MCF 10A (cell line): ENCODE results near the gene PTPRN2. TPM values are rescaled to one million over a fixed set of nuclear protein-coding genes. Genes with fewer than 3 reads are reported as not detected.

Experiments used
- BruUV-seq: library from RNA; stranded (reverse); fragments of 400-500 nt; replicated peaks from 2 replicates; lab custom pipeline; 2021; lab: Mats Ljungman, UMichigan
- CTCF ChIA-PET: fragments of 300-600 bp; sonication (Branson Sonifier 250); formaldehyde crosslinking; extraction: SDS; loops from one replicate; lab custom pipeline; 2021; ENCODE audit warnings: antibody characterized with exemption, inconsistent platforms; lab: Yijun Ruan, JAX
- POLR2A ChIA-PET: fragments of 300-600, 350-650 bp; sonication (Branson Sonifier 250); formaldehyde crosslinking; extraction: SDS; loops from one replicate; lab custom pipeline; 2020; ENCODE audit warnings: antibody characterized with exemption, inconsistent platforms; lab: Yijun Ruan, JAX
- DNase-seq: peaks from one replicate; pipeline ENCODE4 v3.0.0-alpha.2; 2018; ENCODE audit not compliant: unreplicated experiment
- H3K27ac Mint-ChIP-seq: one replicate; pipeline ENCODE4 v1.8.0; 2022; ENCODE audit warnings: mild to moderate bottlenecking, low read depth, mixed read lengths; ENCODE audit not compliant: unreplicated experiment
- H3K27me3 Mint-ChIP-seq: one replicate; pipeline ENCODE4 v1.8.0; 2022; ENCODE audit warnings: mixed read lengths; ENCODE audit not compliant: insufficient read depth, unreplicated experiment
- H3K36me3 Mint-ChIP-seq: one replicate; pipeline ENCODE4 v1.8.0; 2022; ENCODE audit warnings: mild to moderate bottlenecking, moderate library complexity, mixed read lengths; ENCODE audit not compliant: insufficient read depth, unreplicated experiment
- H3K4me1 Mint-ChIP-seq: one replicate; pipeline ENCODE4 v1.8.0; 2022; ENCODE audit warnings: mixed read lengths; ENCODE audit not compliant: insufficient read depth, unreplicated experiment
- H3K4me3 Mint-ChIP-seq: one replicate; pipeline ENCODE4 v1.8.0; 2022; ENCODE audit warnings: mild to moderate bottlenecking, moderate library complexity, mixed read lengths; ENCODE audit not compliant: unreplicated experiment
- H3K9me3 Mint-ChIP-seq: one replicate; pipeline ENCODE4 v1.8.0; 2022; ENCODE audit warnings: mixed read lengths; ENCODE audit not compliant: unreplicated experiment
- CTCF ChIP-seq: fragments of 200-600 bp; IDR thresholded peaks from one replicate; pipeline ENCODE4 v1.8.0; 2022; ENCODE audit warnings: antibody characterized with exemption, mild to moderate bottlenecking; ENCODE audit not compliant: unreplicated experiment
- intact Hi-C: fragments of 100-400 bp; cut with micrococcal nuclease; formaldehyde crosslinking; loops from 2 replicates; pipeline ENCODE4 v1.14.1; 2022
- total RNA-seq: library from RNA; stranded (reverse); gene quantifications from 2 replicates; pipeline ENCODE4 v1.2.3, GENCODE V29; 2022

The PTPRN2 gene
- total RNA-seq, 1 experiment from 2014 or later: 4.5 TPM

- no peaks in the 10 kb centered on the region for H3K36me3 Mint-ChIP-seq
- no TSS peak for BruUV-seq
- no peak for TF ChIP-seq CTCF
- no peak for DNase-seq
- H3K27me3 Mint-ChIP-seq: no peaks in the 10 kb centered on the region
- H3K4me1 Mint-ChIP-seq: no peaks in the 10 kb centered on the region
- H3K4me3 Mint-ChIP-seq: no peak overlapping the region
- no peaks in the 10 kb centered on the region for H3K9me3 Mint-ChIP-seq
- CTCF ChIA-PET: no interaction called here
- POLR2A ChIA-PET: no interaction called here
- intact Hi-C loops: no loop called here
- no peak overlapping the region for H3K27ac Mint-ChIP-seq
Measured at GRCh38 chr7:157979636-157980340, 607.8 kb downstream of the PTPRN2 start.

- Mint-ChIP-seq H3K4me3 (no peak overlapping the region), H3K36me3 (no peaks in the 10 kb centered on the region), H3K4me1 (no peaks in the 10 kb centered on the region), H3K27me3 (no peaks in the 10 kb centered on the region), H3K9me3 (no peaks in the 10 kb centered on the region), H3K27ac (no peak overlapping the region)
- ChIA-PET CTCF (no interaction called here), POLR2A (no interaction called here)
- no peak for TF ChIP-seq CTCF
- intact Hi-C loops: no loop called here
- DNase-seq: no peak
- BruUV-seq: no TSS peak
Measured at GRCh38 chr7:157978766-157979165, 608.9 kb downstream of the PTPRN2 start.

GRCh38 chr7:157977717-157978496 lies 609.7 kb downstream of the PTPRN2 start:
- CTCF ChIA-PET: interaction anchor here (0.5 to 0.6 kb wide), 2 partner anchors 11 to 552 kb away, joined by 3 read pairs; no protein-coding TSS in a partner anchor
- Mint-ChIP-seq H3K36me3 (no peaks in the 10 kb centered on the region), H3K27ac (no peak overlapping the region), H3K4me3 (no peak overlapping the region), H3K4me1 (no peaks in the 10 kb centered on the region), H3K27me3 (no peaks in the 10 kb centered on the region), H3K9me3 (no peaks in the 10 kb centered on the region)
- POLR2A ChIA-PET: no interaction called here
- no TSS peak for BruUV-seq
- intact Hi-C loops: no loop called here
- no peak for DNase-seq
- TF ChIP-seq CTCF: no peak

- no peaks in the 10 kb centered on the region for H3K9me3 Mint-ChIP-seq
- POLR2A ChIA-PET: no interaction called here
Measured at GRCh38 chr7:157977306-157977705, 610.3 kb downstream of the PTPRN2 start.

More at GRCh38 chr7:157977306-157977705, 610.3 kb downstream of the PTPRN2 start:
- no peak overlapping the region for H3K27ac Mint-ChIP-seq
- no peaks in the 10 kb centered on the region for H3K4me1 Mint-ChIP-seq
- TF ChIP-seq CTCF: no peak
- DNase-seq: no peak
- H3K4me3 Mint-ChIP-seq: no peak overlapping the region
- no peaks in the 10 kb centered on the region for H3K27me3 Mint-ChIP-seq
- intact Hi-C loops: no loop called here
- CTCF ChIA-PET: interaction anchor here (0.6 kb wide), 1 partner anchor 551 kb away, joined by 3 read pairs; no protein-coding TSS in a partner anchor
- no TSS peak for BruUV-seq
- H3K36me3 Mint-ChIP-seq: no peaks in the 10 kb centered on the region
